GM18873 (cell line): ENCODE data around the gene TAF9.
A peak's percentile ranks its signal among the peaks of the same experiment; 100 is the strongest.
"Not testable (repeated sequence)": the region's sequence is repeated elsewhere in the genome, so short reads cannot be mapped to it uniquely, and the experiment has no call there.

Experiments used
- ATAC-seq: cut with Tn5 transposase; IDR thresholded peaks from one replicate; pipeline ENCODE4 v1.9.1; 2021; ENCODE audit warnings: mild to moderate bottlenecking, moderate library complexity, moderate number of reproducible peaks; ENCODE audit not compliant: unreplicated experiment, low FRiP score

TAF9 gene, protein sequence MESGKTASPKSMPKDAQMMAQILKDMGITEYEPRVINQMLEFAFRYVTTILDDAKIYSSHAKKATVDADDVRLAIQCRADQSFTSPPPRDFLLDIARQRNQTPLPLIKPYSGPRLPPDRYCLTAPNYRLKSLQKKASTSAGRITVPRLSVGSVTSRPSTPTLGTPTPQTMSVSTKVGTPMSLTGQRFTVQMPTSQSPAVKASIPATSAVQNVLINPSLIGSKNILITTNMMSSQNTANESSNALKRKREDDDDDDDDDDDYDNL

DNA sequence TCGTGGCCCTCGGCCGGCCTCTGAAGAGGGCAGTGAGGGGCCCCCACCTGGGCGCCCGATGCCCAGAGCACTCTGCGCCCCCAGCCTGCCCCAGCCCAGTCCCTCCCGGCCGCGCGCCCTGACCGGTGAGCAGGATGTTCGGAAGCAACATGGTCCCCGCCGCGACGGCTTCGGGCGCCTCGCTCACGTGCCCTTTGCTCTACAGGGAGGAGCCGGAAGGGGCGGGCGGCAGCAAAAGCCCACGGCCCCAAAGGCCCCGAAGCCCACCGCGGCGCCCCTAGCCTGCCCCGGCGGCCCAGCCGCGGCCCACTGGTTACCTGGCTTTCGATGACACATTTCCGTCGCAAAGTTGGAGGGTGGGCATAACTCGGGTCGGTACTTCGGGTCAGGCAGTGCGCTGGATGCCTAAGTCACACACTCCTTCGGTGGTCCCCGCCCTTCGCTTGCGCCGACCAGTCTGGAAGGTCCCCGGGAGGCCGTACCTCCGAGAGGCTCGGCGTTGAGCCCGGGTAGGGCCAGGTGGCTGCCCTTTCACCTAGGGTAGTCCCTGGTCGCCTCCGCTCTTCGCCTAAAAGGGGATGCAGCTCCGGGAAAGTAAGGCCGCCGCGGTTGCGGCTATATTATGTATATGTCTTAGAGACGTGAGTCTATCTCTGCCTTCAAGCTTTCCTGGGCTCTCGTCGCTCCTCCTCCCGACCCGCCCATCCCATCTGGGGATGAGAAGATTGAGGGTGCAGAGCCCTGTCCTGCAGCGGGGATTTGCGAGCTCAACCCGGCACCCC is at the start of gene TAF9, which contains the start of the genes AK6 and RAD17:
TAF9 (minus strand) TSS at position 181 of the 782 bp plus-strand sequence. CDS start 3,783 bp downstream, outside the sequence.
AK6 (minus strand) TSS at position 181 of the 782 bp plus-strand sequence; CDS start at position 151, 30 bp downstream.
RAD17 (plus strand) TSS at position 479 of the 782 bp plus-strand sequence. CDS start 2,391 bp downstream, outside the sequence.
- ATAC-seq: peak; percentile 86

DNA sequence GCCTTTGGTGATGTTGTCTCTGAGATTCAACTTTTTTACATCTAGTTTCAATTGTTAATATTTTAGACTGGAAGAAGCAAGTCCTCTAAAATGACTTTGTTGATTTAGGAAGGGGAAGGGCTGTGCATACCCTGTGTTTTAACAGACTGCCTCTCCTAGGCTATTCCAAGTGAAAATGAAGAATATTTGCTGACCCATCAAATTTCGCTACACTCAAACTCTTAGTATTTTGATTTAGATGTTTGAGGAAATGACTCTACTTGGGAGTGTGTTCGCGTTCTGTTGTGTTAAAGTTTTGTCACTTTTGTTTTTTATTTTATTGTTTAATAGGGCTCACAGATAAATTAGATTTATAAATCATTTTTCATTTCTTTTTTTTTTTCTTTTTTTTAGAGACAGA is 49.2 kb upstream of the TAF9 start:
- ATAC-seq: no peak

DNA sequence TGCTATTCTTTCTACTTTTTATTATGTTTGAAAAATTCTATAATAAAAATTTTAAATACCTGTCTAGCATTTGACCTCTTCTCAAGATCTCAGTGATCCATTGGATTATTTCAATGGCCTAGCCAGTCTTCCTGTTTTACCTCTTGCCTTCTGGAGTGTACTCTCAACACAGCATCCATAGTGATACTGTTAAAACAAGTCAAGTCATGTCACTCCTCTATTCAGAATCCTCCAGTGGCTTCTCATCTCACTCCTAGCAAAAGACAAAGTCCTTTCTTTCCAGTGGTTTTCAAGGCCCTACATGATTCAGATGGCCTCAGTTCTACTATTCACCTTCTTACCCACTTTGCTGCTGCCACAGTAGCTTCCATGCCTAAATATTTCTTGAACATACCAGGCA is 47.4 kb upstream of the TAF9 start:
- ATAC-seq: no peak

DNA sequence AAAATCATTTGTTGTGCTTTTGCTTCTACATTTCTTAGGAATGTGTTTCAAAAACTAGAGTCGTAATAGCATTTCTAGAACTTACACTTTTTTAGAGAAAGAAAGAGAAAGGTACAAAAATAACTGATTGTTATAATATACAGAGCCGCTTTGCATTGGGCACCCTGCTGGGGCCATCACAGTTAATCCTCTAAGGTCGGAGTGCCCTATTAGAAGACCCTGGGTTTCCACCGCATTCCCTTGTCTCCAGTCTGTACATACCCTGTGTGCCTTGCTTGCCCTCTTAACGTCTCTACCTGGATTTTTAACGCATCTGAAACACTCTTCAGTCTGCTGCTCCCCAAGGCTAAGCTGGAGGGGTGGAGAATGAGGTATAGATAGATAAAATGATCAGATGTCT is 46.9 kb upstream of the TAF9 start:
- no peak for ATAC-seq

DNA sequence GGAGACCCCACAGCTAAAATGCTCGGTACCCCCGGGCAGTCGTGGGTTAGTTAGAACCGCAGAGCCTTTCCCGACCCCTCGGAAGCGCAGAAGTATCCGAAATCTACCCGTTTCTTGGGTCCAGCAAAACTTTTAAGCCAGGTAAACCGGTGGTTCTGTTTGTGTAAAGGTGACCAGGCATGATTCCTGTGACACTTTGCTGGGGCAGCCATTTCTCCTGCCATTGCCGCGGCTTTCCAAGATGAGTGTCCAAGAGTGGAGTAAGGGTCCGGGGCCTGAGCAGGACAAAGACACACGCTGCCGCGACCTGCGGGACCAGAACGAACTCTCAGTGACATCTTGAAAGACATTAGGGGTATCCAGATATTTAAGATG is 46.3 kb upstream of the TAF9 start:
- ATAC-seq: no peak

DNA sequence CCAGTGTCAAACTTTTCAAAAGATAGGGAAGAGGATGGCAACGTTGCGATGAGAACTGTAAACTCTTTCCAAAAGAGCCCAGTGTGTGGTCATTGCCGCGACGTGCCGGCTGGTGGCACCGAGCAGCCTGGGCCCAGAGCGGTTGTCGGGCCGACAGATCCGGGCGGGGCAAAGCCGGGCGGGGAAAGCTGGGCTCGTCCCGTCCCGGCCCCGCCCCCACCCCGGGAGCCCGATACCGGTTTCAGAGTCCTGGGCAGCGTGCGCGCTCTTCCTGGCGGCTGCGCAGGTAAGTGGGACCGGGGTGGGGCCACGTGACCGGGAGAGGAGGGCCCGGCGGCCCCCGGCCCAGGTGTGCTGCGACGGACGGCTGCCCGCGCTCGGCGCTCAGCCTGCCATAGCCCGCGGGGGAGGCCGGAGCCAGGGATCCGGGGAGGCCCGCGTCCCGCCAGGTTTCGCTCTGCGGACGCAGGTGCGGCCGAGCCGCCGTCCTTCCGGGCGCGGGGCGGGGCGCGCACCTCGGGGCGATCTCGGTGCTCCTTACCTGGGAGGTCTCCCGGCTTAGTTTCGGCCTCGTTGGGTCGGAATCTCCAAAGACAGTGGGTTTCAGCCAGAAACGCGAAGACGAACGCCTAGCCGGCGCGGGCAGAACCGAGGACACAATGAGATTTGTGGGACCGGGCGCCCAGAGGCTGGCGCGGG is 45.7 kb upstream of the TAF9 start, which contains the start of gene MARVELD2:
MARVELD2 (plus strand) TSS at position 232 of the 699 bp plus-strand sequence. CDS start 4,270 bp downstream, outside the sequence.
- peak; percentile 47 for ATAC-seq

DNA sequence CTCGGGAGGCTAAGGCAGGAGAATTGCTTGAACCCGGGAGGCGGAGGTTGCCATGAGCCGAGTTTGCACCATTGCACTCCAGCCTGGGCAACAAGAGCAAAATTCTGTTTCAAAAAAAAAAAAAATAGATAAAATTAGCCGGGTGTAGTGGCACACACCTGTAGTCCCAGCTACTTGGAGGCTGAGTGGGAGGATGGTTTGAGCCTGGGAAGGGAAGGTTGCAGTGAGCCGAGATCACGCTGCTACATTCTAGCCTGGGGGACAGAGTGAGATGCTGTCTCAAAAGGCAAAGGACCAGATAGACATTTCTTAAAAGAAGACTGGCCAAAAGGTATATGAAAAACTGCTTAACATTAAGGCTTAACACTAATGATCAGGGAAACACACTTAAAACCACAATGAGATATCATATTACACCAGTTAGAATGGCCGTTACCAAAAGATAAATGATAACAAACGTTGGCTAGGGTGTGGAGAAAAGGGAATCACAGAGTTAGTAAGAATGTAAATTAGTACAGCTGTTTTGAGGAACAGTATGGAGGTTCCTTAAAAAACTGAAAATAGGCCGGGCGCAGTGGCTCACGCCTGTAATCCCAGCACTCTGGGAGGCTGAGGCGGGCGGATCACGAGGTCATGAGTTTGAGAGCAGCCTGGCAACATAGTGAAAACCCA is 35.5 kb upstream of the TAF9 start:
- ATAC-seq: no peak

DNA sequence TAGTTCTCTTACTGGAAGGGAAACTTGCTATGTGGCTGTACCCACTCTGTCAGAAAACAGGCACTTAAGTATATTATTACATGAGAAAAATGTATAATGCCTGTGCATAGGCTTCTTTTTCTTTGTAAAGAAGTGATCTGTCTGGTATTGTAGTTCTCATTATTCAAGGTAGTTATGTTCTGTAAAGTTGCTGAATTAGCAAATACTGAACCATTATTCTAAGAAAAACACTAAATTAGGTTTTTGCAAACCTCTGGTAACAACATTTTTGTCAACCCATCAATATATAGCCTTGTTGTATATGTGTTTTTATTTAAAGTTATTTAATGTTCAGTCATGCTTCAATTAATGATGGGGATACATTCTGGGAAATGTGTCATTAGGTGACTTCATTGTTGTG is 9.1 kb upstream of the TAF9 start:
- ATAC-seq: no peak

DNA sequence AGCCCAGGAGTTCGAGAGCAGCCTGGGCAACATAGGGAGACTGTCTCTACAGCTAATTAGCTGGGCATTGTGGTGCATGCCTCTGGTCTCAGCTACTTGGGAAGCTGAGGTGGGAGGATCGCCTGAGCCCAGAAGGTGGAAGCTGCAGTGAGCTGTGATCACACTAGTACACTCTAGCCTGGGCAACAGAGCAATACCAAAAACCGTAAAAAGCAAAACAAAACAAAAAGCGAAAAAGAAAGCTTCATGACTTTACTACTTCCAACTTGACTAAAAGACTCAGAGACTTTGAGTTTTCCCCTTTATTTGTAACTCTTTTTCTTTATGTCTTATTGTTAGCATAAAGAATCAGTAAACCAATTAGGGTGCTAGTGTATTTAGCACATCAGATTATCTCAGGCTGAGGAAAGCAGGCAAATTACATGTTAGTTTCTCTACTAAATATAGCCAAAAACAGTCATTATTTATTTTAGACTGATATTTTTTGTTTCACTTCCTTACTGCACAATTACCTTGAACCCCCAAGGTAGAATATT is 5.7 kb upstream of the TAF9 start:
- peak; percentile 55 for ATAC-seq

DNA sequence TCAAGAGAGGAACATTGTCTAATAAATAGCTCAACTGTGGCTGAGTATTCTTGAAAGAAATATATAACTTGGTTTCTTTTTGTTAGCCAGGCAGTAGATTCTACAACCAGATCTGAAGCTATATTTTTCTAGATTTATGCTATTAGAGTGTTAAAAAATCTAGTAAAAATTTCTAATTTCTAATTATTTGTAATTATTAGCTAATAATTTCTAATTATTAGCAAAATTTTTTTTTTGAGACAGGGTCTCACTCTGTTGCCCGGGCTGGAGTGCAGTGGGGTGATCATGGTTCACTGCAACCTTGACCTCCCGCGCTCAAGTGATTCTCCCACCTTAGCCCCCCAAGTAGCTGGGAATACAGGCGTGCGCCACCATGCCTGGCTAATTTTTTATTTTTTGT is 3.1 kb upstream of the TAF9 start:
- no peak for ATAC-seq

DNA sequence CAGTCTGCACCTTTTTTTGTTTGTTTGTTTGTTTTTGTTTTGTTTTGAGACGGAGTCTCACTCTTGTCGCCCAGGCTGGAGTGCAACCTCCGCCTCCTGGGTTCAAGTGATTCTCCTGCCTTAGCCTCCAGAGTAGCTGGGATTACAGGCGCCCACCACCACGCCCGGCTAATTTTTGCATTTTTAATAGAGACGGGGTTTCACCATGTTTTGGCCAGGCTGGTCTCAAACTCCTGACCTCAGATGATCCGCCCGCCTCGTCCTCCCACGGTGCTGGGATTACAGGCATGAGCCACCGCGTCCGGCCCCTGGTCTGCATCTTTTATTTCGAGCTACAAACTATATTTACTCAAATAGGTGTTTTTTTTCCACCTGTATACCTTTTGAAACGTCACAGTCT is 1.0 kb upstream of the TAF9 start:
- ATAC-seq: not testable (repeated sequence)

DNA sequence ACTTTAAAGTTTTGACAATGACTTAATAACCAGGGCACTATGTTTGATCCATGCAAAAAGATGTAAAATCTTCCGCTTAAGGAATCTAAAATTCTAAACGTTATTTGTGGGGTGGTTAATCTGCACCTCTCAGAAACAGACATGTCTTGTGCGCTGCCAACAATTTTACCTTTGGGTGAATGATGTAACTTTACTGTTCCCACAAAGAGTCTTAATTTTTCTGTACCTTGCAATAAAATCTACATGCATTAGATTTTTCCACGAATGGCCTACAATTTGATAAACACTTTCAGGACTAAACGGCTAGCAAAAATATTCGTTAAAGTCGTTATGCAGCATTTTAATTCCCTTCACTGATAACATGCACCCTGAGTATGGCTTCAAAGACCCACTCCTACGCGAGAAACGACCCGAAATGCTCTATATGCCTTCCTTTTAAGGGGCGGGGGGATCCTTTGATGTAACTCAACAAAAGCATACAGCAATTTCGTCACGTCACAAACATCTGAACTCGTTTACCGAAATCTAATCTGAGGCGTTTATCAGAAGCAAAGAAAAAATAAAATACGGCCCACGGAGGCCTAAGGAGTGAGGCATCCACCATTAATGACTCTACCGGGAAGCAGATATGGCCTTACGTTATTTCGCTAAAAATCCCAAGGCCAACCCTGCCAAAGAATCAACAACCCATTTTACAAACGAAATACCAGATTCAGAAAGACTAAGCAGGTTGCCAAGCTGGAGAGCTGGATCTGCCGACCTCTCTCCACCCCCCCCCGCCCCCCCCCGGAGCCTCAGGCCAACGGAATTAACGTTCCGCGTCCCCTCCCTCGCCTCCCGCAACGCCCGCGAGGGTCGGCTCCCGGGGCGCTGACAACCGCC is 621 bp downstream of the TAF9 start:
- ATAC-seq: no peak

DNA sequence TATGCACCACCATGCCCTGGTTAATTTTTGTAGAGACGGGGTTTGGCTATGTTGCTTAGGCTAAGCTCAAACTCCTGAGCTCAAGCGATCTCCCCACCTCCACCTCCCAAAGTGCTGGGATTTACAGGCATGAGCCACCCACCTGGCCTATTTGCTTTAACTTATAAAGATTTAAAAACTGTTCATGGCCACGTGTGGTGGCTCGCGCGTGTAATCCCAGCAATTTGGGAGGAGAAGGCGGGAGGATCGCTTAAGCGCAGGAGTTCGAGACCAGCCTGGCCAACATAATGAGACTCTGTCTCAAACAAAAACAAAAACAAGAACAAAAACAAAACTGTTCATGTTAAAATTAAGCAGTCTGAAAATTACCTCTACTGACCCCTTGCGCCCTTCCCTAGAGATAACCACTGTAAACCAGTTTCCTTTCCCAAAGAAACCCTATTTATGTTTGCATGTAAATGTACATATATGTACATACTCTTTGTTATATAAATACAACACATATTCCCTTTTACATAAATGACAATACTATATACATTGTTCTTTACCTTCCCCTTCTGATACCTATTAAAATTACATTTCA is 1.5 kb downstream of the TAF9 start:
- no peak for ATAC-seq

DNA sequence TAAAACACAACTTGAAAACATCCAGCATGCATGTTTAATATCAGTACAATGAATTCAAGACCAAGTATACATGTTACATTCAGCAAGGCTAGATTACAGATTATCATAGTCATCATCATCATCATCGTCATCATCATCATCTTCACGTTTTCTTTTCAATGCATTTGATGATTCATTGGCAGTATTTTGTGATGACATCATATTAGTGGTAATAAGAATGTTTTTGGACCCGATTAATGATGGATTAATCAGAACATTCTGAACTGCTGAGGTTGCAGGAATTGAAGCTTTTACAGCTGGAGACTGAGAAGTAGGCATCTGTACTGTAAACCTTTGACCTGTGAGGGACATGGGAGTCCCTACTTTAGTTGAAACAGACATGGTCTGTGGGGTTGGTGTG is 4.5 kb downstream of the TAF9 start:
- no peak for ATAC-seq

DNA sequence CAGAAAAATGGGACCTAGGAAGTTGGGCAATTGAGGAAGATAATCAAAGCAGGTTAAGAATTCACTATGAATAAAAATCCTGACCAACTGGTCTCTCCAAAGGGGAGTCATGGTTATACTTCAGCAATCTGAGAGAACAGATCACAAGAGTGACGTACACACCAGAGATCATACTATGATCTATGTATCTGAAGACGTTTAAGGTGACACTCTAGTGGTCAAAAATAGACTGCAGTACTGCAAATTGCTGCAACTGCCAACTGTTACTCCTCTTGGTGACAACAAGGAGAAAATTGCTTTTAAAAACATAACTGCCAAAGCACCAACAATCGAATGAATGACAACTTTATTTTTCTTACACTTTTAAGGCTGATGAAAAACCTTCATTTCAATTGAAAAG is 4.9 kb downstream of the TAF9 start:
- ATAC-seq: no peak

DNA sequence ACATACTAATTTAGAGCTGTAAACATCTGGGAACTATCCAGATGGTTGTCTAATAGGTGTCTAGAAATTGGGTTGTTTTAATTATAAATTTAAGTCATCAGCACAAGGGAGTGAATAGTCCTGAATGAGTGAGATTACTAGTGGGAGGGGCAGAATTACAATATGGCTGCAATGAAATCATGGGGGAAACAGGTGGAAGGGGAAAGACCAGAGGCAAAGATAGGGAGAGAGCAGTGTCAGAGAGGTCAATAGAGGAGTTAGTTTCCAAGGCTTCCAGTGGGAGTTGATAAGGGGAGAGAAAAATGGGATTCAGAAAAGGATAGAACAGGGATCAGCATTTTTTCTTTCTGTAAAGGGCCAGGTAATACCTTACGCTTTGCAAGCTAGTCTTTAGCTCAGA is 8.9 kb downstream of the TAF9 start:
- ATAC-seq: no peak

DNA sequence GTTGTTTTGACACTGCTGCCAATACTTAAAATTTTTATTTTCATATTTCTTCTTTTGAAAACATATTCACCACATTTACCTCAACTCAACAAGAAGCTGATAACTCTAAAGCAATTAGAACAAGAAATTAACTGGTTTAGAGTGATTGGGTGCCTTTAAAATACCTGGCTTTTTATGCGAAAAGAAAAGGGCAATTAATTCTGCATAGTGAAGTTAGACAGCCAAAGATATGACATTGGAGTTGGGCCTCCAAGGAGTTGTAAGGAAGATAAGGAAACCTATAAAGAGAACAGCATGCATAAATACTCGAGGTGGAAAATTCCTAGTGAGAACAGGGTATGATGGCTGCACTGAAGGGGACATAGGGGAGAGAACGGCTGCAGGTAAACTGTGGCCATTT is 9.6 kb downstream of the TAF9 start:
- ATAC-seq: no peak

DNA sequence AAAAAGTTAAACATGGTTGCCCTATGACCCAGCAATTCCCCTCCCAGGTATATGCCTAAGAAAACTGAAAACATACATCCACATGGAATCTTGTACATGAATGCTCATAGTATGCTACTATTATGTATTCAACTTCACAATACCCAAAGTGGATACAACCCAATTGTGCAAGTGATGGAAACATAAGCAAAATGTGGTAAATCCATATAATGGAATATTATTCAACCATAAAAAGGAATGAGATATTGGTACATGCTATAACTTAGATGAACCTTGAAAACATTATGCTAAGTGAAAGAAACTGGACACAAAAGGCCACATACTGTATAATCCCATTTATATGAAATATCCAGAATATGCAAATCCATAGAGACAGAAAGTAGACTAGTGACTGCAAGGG is 18.7 kb downstream of the TAF9 start:
- no peak for ATAC-seq

DNA sequence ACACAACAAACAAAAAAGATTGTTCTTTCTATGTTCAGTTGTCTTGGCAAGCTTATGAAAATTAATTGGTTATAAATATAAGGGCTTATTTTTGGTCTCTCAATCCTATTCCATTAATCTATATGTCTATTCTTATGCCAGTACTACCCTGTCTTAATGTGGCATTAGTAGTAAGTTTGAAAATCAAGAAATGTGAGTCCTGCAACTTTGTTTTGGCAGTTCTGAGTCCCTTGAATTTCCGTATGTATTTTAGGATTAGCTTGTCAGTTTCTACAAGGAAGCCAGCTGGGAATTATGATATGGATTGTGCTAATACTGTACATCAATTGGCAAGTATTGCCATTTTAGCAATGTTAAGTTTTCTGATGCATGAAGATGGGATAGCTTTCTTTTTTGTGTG is 26.2 kb downstream of the TAF9 start:
- ATAC-seq: no peak
